ENCODE data around the gene EXOC5.

- TF ChIP-seq, protein P1, sequence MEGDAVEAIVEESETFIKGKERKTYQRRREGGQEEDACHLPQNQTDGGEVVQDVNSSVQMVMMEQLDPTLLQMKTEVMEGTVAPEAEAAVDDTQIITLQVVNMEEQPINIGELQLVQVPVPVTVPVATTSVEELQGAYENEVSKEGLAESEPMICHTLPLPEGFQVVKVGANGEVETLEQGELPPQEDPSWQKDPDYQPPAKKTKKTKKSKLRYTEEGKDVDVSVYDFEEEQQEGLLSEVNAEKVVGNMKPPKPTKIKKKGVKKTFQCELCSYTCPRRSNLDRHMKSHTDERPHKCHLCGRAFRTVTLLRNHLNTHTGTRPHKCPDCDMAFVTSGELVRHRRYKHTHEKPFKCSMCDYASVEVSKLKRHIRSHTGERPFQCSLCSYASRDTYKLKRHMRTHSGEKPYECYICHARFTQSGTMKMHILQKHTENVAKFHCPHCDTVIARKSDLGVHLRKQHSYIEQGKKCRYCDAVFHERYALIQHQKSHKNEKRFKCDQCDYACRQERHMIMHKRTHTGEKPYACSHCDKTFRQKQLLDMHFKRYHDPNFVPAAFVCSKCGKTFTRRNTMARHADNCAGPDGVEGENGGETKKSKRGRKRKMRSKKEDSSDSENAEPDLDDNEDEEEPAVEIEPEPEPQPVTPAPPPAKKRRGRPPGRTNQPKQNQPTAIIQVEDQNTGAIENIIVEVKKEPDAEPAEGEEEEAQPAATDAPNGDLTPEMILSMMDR (IDR thresholded peaks at IDR 0.05) = no peak
- TF ChIP-seq POLR2A (IDR thresholded peaks at IDR 0.05) = no peak
Observed at GRCh38 chr14:57254884-57255283, 13.8 kb downstream of the EXOC5 start.
